ENCODE results near the gene CFDP1.

The CFDP1 gene

DNA sequence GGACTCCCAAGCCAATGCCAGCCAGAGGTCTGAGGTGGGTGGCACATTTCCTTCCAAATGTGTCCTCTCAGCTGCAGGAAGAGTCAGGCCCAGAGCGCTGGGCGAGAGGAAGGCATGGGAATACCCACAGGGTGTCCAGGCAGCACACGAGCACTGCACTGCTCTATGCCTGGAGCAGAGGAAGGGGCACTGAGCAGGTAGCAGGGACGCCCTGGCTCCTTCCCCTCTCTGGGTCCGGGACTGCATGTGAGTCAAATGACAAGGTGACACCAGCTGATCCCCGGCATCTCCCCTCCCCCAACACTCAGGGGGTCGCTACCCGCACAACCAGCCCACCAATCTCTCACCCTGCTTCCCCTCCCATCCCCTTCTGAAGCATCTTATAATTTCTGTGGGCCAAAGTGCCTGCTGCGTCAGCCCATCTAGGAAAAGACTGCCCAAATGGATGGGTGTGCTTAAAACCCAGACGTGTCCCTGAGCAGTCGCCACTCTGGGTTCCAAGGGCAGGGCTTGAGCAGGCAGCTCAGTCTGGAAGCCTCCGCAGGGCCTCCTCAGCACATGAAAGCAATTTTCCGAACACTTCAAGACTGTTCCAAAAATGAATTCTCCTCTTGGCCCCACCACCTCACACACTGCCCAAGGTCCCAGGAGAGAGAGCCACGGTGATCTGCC, 169.9 kb downstream of the CFDP1 start:
- no peak for DNase-seq

DNA sequence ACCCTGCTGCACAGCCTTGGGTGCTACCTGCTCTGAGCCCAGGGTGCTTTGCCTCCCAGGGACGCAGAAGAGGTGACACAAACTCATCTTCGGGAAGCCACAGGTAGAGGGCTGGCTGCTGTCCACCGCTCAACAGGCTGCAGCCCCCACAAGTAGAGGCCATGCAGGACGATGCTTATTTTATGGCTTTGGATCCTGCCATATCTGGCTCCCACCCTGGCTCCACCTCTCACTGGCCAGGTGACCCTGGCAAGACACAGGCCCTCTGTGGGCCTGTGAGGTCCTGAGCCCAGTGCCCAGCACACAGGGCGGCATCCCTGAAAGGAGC, 170.5 kb downstream of the CFDP1 start:
- no peak for DNase-seq

DNA sequence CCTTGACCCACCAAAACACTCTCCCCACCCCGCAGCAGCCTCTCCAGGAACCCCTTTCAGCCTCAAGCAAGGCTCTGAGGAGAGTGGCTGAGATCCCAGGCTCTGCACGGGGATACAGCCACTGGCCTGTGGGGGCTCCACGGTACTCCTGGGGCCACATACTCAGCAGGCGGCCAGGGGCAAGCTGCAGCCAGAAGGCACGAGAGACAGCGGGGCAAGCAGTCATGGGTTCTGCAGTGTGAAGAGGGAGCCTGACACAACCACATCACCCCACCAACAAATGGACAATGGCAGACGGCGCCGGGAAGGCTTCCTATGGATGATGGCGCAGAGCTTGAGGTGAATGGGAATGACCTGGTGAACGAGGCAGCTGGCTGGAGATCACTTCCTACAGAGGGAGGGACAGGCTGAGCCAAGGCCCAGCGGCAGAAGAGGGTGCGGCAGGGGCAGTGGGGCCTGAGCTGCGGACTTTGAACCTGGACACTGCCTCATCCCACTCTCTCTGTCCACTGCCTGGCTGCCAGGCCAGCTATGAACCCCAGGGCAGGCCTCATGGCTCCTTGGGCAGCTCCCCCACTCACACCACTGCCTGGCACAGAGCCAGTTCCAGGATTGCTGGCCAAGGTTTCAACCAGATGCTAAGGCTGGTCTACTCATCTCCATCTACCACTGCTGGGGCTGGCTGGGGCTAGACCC, 171.1 kb downstream of the CFDP1 start:
- DNase-seq = peak; percentile 22

- no peak for DNase-seq
Measured at GRCh38 chr16:75261590-75262078, 171.7 kb downstream of the CFDP1 start.

GRCh38 chr16:75260851-75261589, 172.3 kb downstream of the CFDP1 start:
- no peak for DNase-seq

DNA sequence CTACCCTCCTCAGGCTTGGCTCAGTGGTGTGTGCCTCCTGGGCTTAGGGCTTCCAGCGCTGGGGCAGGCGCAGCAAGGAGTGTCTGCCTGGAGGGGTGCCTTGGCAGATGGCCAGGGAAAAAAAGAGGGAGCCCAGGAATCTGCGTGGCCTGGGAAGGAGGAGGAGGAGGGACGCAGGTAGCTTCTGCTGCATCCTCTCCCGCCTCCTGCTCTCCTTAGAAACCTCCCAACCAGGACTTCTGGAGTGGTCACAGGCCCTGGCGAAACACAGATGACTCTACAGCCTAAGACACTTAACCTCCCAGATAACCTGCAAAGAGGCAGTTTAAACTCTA, 174.5 kb downstream of the CFDP1 start:
- no peak for DNase-seq

DNA sequence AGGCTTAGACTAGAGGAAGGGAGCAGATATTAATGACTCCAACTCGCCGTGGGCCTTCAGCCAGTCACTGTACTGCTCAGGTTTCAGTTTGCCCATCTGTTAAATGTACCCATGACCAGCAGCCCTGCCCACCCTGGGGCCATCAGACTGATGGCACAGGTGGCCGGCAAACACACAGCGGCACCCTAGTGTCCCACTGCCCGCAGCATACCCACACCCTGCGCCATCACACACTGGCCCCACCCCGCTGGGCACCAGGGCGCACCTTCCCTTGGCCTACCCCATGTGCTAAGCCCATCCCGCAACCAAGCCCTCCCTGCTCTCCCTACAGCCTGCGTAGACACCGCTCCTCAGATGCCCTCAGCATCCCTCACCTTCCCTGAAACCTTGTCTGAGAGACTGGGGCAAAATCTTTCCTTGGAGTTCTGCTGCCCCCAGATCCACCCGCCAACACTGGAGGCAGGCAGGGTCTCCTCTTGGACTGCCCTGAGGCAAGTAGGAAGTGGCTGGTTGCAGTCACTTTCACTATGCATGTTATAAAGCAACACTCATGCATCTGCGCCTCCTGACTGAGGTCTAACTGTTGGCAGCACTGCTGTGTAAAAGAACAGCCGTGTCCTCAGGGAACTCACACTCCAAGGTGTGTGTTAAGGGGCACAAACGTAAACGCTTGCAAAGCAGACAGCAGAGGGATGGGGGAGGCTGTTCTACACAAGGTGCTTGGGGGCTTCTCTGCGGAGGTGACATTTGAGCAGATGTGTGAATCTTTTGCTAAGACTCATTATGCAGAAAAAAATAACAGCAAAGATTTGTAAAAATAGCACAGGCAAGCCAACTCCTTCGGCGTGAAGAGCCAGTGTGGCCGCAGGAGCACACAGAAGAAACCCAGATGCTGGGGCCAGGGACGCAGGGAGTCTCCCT, 175.2 kb downstream of the CFDP1 start:
- no peak for DNase-seq

DNA sequence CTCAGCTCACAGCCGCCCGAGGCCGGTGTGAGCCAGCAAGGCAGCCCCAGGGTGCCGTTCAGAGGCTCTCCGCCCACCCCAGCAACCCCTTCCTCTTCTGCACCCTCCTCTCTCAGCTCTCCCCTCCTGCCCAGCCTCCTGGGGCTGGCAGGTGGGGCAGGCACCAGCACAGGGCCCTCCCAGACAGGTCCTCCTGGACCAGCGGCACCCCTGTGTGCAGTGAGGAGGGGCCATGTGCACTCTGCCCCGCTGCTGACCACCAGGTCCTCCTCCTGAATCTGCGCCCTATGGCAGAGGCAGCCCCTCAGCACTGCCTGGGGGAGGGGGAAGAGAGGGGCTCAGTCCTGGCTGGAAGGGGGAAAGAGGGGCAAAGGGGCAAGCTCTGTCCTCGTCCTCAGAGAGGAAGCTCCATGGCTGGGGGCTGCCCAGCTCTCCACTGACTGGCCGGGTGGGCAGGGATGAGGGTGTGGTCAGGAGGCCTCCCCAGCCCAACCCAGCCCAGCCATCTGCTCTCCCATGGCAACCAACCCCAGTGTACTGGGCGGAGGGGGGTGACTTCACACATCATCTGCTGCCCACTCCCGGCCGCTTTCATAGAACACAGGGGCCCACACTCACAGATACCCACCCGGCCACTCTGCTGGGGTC, 176.5 kb downstream of the CFDP1 start:
- DNase-seq = peak; percentile 6

DNA sequence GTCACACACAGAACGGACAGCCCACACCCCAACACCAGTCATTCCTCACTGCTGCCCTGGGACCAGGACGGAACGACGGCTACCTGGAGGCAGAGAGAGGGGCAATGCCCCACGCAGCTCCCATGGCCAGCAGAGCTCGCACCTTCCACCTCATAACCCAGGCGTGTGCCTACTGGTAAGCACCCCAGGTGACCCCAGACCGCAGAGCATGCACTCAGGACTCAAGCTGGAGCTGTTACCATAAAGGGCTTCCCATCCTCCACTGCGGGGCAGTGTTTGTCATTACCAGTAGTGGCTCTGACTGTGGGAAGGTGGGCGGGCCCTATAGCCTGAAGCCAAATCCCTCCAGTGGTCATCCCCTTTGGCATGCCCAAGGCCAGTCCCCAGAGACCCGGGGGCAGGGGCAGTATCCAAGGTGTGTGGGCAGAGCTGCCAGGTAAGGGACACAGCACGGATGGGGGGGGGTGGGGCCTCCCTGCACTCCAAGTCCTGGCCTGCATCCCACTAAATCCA, 177.2 kb downstream of the CFDP1 start:
- no peak for DNase-seq

- no peak for DNase-seq
Measured at GRCh38 chr16:75254359-75254837, 178.9 kb downstream of the CFDP1 start.

- DNase-seq = no peak
Measured at GRCh38 chr16:75252946-75253911, 180.1 kb downstream of the CFDP1 start.

- no peak for DNase-seq
Measured at GRCh38 chr16:75252049-75252864, 181.0 kb downstream of the CFDP1 start.

GRCh38 chr16:75251280-75252048, 181.8 kb downstream of the CFDP1 start, which contains the start of gene BCAR1:
Gene BCAR1 (minus strand): TSS chr16:75251624. CDS start chr16:75251482, 142 bp downstream.
- peak; percentile 82 for DNase-seq

GRCh38 chr16:75250809-75251279, 182.5 kb downstream of the CFDP1 start:
- no peak for DNase-seq

DNA sequence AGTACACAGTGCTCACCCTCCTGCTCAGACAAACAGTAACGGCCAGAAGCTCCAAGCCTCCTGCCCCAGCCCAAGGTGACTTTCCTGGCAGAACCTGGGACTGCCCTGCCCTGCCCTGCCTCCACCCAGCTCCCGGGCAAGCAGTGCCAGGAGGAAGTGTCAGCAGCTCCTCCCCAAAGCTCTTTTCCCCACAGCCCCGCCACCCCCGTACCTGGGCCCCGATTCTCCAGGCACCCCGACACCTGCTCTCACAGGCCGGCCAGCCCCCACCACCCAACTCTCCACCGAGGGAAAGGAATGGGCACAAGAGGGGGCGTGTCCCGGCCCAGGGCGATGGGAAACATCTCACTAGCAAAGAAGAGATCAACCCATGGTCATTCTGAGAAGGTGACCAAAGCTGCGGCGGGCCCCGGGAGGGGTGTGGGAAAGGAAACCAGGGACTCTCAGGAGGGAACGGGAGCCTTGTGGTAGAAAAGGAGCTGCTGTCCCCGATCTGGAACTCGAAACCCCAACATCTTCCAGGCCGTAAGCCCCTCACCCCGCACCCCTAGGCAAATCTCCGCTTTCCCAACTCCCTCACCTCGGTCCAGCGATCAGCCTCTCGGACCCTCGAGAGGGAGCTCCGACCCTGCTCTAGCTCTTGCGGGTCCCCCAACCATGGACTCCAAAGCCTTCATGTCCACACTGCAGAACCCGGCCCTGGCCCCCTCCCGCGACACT, 183.1 kb downstream of the CFDP1 start:
- DNase-seq = no peak

DNA sequence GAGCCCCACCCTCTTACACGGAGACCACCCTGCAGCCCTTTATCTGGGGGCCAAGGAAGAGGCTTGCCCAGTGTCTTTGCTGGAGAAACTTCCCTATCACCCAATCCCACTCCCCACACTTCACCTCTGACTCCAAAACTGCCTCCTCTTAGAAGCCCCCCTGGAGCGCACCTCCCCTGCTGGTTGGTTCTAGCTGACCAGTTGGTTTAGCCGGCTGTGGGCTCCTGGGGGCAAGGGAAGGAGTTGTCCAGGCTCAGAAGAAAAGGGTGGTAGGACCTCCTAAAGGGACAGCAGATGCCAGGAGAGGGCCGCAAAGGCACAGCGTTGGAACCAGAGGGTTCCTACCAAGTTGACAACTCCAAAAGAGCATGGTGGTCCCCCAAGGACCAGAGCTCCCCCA, 183.9 kb downstream of the CFDP1 start:
- no peak for DNase-seq

GRCh38 chr16:75248536-75249380, 184.5 kb downstream of the CFDP1 start:
- no peak for DNase-seq
